Caco-2 (cell line): ENCODE results near the gene KCNK13. TPM values are rescaled to one million over a fixed set of nuclear protein-coding genes. Genes with fewer than 3 reads are reported as not detected.

Experiments used
- BruUV-seq: library from RNA; stranded (reverse); fragments of 400-500 nt; replicated peaks from 2 replicates; lab custom pipeline; 2021; lab: Mats Ljungman, UMichigan
- CTCF ChIA-PET: fragments of 300-600 bp; sonication (Branson Sonifier 250); formaldehyde crosslinking; loops from one replicate; lab custom pipeline; 2022; ENCODE audit warnings: antibody characterized with exemption; lab: Charles Lee
- POLR2A ChIA-PET: fragments of 300-600 bp; sonication (Branson Sonifier 250); formaldehyde crosslinking; loops from one replicate; lab custom pipeline; 2022; ENCODE audit warnings: antibody characterized with exemption; lab: Charles Lee
- DNase-seq, 2 experiments: peaks; one replicate each; pipeline versions ENCODE4 v3.0.0 to v3.0.0-alpha.2; 2020 to 2022
- H3K27me3 ChIP-seq: replicated peaks from 2 replicates; pipeline ENCODE4 v1.6.0; 2011; ENCODE audit warnings: low read length; ENCODE audit not compliant: control insufficient read depth, insufficient read depth
- H3K36me3 ChIP-seq: 2 replicates; pipeline ENCODE4 v1.5.1; 2011; ENCODE audit warnings: low read length; ENCODE audit not compliant: control insufficient read depth, insufficient read depth
- H3K4me1 ChIP-seq: fragments of 250-450 bp; sonication (Bioruptor Pico); 2 replicates; pipeline ENCODE4 v1.5.1; 2020; ENCODE audit warnings: mild to moderate bottlenecking
- H3K4me3 ChIP-seq: 2 replicates; pipeline ENCODE4 v1.5.1; 2011; ENCODE audit warnings: low read depth, mild to moderate bottlenecking, control low read depth, low read length
- H3K9me3 ChIP-seq: fragments of 250-450 bp; sonication (Bioruptor Pico); 2 replicates; pipeline ENCODE4 v1.5.1; 2020; ENCODE audit warnings: mild to moderate bottlenecking, moderate library complexity
- H3K27ac Mint-ChIP-seq: one replicate; pipeline ENCODE4 v1.8.0; 2022; ENCODE audit warnings: mixed read lengths; ENCODE audit not compliant: unreplicated experiment
- H3K27me3 Mint-ChIP-seq: one replicate; pipeline ENCODE4 v1.8.0; 2022; ENCODE audit warnings: mixed read lengths; ENCODE audit not compliant: insufficient read depth, unreplicated experiment
- H3K36me3 Mint-ChIP-seq: one replicate; pipeline ENCODE4 v1.8.0; 2022; ENCODE audit warnings: mild to moderate bottlenecking, mixed read lengths; ENCODE audit not compliant: insufficient read depth, unreplicated experiment
- H3K4me1 Mint-ChIP-seq: one replicate; pipeline ENCODE4 v1.8.0; 2022; ENCODE audit warnings: low read depth, mixed read lengths; ENCODE audit not compliant: unreplicated experiment
- H3K4me3 Mint-ChIP-seq: one replicate; pipeline ENCODE4 v1.8.0; 2022; ENCODE audit warnings: mild to moderate bottlenecking, moderate library complexity, mixed read lengths; ENCODE audit not compliant: unreplicated experiment
- H3K9me3 Mint-ChIP-seq: one replicate; pipeline ENCODE4 v1.8.0; 2022; ENCODE audit warnings: mixed read lengths; ENCODE audit not compliant: unreplicated experiment
- CTCF ChIP-seq, 2 experiments: fragments of 200-600 bp in 1 of 2; IDR thresholded peaks; 1 replicate in 1 of 2; 2 replicates in 1 of 2; pipeline versions ENCODE4 v1.5.1 to v1.8.0; 2011 to 2022; ENCODE audit warnings: antibody characterized with exemption in 1 of 2, control low read depth in 1 of 2, inconsistent platforms in 1 of 2, low read depth in 1 of 2, low read length in 1 of 2, mild to moderate bottlenecking in 1 of 2, moderate library complexity in 1 of 2; ENCODE audit not compliant: insufficient read depth in 1 of 2, severe bottlenecking in 1 of 2, unreplicated experiment in 1 of 2
- intact Hi-C: fragments of 100-400 bp; cut with micrococcal nuclease; formaldehyde crosslinking; loops from one replicate; pipeline ENCODE4 v1.10.0; 2022; ENCODE audit not compliant: unreplicated experiment
- total RNA-seq: library from RNA; stranded (reverse); gene quantifications from 2 replicates; pipeline ENCODE4 v1.2.3, GENCODE V29; 2022

The KCNK13 gene
- total RNA-seq, 1 experiment from 2014 or later = not detected

DNA sequence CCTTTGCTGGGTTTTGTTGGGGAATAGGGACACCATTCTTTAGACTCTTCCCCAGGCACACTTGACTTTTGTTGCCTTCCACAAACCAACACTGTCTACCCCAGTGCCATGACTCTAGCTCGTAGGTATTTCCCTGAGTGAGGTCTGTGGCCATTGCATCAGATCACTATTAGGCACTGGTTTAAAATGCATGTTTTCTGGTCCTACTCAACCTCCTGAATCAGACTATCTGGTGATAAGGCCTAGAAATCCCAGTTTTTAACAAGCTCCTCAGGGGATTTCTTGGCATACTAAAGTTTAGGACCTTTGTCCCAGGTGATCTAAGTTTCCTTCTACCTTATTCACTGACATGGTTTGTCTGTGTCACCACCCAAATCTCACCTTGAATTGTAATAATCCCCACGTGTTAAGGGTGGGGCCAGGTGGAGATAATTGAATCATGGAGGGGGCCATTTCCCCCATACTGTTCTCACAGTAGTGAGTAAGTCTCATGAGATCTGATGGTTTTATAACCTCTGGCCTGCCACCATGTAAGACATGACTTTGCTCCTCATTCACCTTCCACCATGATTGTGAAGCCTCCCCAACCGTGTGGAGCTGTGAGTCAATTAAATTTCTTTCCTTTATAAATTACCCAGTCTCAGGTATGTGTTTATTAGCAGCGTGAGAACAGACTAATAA lies 106.8 kb downstream of the KCNK13 start:
- Mint-ChIP-seq H3K27ac (no peak overlapping the region), H3K27me3 (no peaks in the 10 kb centered on the region), H3K36me3 (no peaks in the 10 kb centered on the region)

DNA sequence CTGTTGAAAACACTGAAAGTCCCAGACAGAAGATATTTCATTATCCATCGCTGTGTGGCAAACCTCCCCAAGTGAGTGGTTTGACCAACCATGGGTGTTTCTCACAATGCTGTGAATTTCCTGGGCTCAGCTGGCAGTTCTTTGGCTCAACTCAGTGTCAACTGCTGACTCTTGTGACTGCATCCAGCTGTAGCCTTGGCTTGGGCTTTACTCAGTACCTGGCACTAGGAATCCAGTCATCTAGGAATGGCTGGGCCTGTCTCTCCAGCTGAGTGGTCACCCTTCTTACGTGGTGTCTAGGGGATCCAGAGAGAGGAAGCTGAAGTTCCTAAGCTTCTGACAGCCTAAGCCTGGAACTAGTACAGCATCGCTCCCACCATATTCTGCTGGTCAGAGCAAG lies 113.8 kb downstream of the KCNK13 start:
- peaks cover 9% of the 10 kb centered on the region for H3K4me1 ChIP-seq
- Mint-ChIP-seq H3K4me3 (no peak overlapping the region), H3K27ac (no peak overlapping the region), H3K27me3 (no peaks in the 10 kb centered on the region), H3K36me3 (no peaks in the 10 kb centered on the region), H3K4me1 (no peaks in the 10 kb centered on the region), H3K9me3 (peaks cover 6% of the 10 kb centered on the region)
- no peaks in the 10 kb centered on the region for H3K27me3 ChIP-seq
- H3K4me3 ChIP-seq = no peak overlapping the region
- H3K36me3 ChIP-seq = no peaks in the 10 kb centered on the region
- no peaks in the 10 kb centered on the region for H3K9me3 ChIP-seq
- POLR2A ChIA-PET = no interaction called here
- intact Hi-C loops = no loop called here
- no TSS peak for BruUV-seq
- CTCF ChIA-PET = no interaction called here
- no peak for TF ChIP-seq CTCF (IDR thresholded peaks at IDR 0.05; ENCODE audit: insufficient read depth in 1 of 2, low read depth in 1 of 2, low read length in 1 of 2, severe bottlenecking in 1 of 2, unreplicated experiment in 1 of 2)
- no peak for DNase-seq

More for the DNA sequence above, 106.8 kb downstream of the KCNK13 start:
- BruUV-seq = no TSS peak
- peaks cover 10% of the 10 kb centered on the region for H3K9me3 ChIP-seq
- peaks cover 17% of the 10 kb centered on the region for H3K4me1 ChIP-seq
- intact Hi-C loops = no loop called here
- no peak overlapping the region for H3K4me3 ChIP-seq
- no peaks in the 10 kb centered on the region for H3K27me3 ChIP-seq
- Mint-ChIP-seq H3K9me3 (peaks cover 3% of the 10 kb centered on the region), H3K4me3 (no peak overlapping the region), H3K4me1 (no peaks in the 10 kb centered on the region)
- TF ChIP-seq CTCF (IDR thresholded peaks at IDR 0.05; ENCODE audit: insufficient read depth in 1 of 2, low read depth in 1 of 2, low read length in 1 of 2, severe bottlenecking in 1 of 2, unreplicated experiment in 1 of 2) = no peak
- CTCF ChIA-PET = no interaction called here
- no peak for DNase-seq
- POLR2A ChIA-PET = no interaction called here
- H3K36me3 ChIP-seq = no peaks in the 10 kb centered on the region

DNA sequence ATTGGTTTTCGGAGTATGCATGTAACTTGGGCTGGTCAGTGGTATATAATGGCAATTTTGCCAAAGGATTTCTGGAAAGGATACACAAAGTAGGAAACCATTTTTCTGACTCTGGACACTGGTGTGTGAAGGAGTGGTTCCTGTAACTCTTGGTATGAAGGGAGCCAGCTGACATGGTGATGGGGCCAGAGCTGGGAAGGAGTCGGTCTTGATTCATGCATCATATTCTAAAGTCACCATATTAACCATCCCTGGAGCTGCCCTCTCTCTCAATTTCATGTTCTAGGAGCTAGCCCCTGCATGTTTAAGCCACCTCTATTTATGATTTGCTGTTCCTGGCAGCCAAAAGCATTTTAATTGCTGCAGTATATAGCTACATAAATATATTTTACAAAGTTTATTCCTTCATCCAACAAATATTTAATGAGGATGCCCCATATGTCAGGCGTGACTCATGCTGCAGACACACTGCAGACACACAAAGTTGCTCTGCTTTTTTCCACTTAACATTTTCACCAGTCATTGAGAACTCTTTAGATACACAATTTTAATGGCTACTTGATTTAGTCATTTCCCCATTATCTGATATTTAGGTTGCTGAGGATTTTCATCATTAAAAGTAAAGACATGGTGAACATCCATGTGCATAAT lies 115.9 kb downstream of the KCNK13 start:
- H3K4me1 Mint-ChIP-seq = no peaks in the 10 kb centered on the region

More for the DNA sequence above, 115.9 kb downstream of the KCNK13 start:
- intact Hi-C loops = no loop called here
- POLR2A ChIA-PET = no interaction called here
- peaks cover 7% of the 10 kb centered on the region for H3K27me3 Mint-ChIP-seq
- Histone ChIP-seq H3K4me3 (no peak overlapping the region), H3K9me3 (no peaks in the 10 kb centered on the region), H3K36me3 (no peaks in the 10 kb centered on the region), H3K27me3 (no peaks in the 10 kb centered on the region), H3K4me1 (no peaks in the 10 kb centered on the region)
- no peak overlapping the region for H3K4me3 Mint-ChIP-seq
- CTCF ChIA-PET = no interaction called here
- H3K27ac Mint-ChIP-seq = no peak overlapping the region
- BruUV-seq = no TSS peak
- DNase-seq = no peak
- H3K9me3 Mint-ChIP-seq = peaks cover 6% of the 10 kb centered on the region
- no peaks in the 10 kb centered on the region for H3K36me3 Mint-ChIP-seq
- TF ChIP-seq CTCF (IDR thresholded peaks at IDR 0.05; ENCODE audit: insufficient read depth in 1 of 2, low read depth in 1 of 2, low read length in 1 of 2, severe bottlenecking in 1 of 2, unreplicated experiment in 1 of 2) = no peak
